Fibroblast of skin of scalp (primary cell): Measurements from ENCODE around the gene SBF2.
"Not testable (repeated sequence)": the region's sequence is repeated elsewhere in the genome, so short reads cannot be mapped to it uniquely, and the experiment has no call there.

Experiments used
- DNase-seq: peaks from one replicate; pipeline ENCODE4 v3.0.0-alpha.2; 2013

Gene SBF2

GRCh38 chr11:10298342-10298741 lies 4.3 kb upstream of the SBF2 start:
- peak; percentile 88 for DNase-seq

- DNase-seq, result no peak
Observed at GRCh38 chr11:10295064-10295901, 1.3 kb upstream of the SBF2 start.

GRCh38 chr11:10294290-10294953 lies 403 bp upstream of the SBF2 start:
- DNase-seq, result peak; percentile 86

GRCh38 chr11:10291801-10292638 lies 2.0 kb downstream of the SBF2 start:
- no peak for DNase-seq

GRCh38 chr11:10289765-10290380 lies 4.1 kb downstream of the SBF2 start:
- DNase-seq, result no peak

- no peak for DNase-seq
Observed at GRCh38 chr11:10288881-10289764, 4.9 kb downstream of the SBF2 start.

- DNase-seq, result no peak
Observed at GRCh38 chr11:10287766-10288715, 6.0 kb downstream of the SBF2 start.

- DNase-seq, result no peak
Observed at GRCh38 chr11:10287140-10287539, 6.9 kb downstream of the SBF2 start.

- DNase-seq, result no peak
Observed at GRCh38 chr11:10285148-10285802, 8.7 kb downstream of the SBF2 start.

GRCh38 chr11:10283991-10284390 lies 10.0 kb downstream of the SBF2 start:
- no peak for DNase-seq

GRCh38 chr11:10282117-10282516 lies 11.9 kb downstream of the SBF2 start:
- no peak for DNase-seq

- peak; percentile 39 for DNase-seq
Observed at GRCh38 chr11:10275714-10276113, 18.3 kb downstream of the SBF2 start.

GRCh38 chr11:10274726-10275125 lies 19.3 kb downstream of the SBF2 start:
- DNase-seq, result peak; percentile 50

- DNase-seq, result no peak
Observed at GRCh38 chr11:10273738-10274137, 20.3 kb downstream of the SBF2 start.

GRCh38 chr11:10272132-10272531 lies 21.9 kb downstream of the SBF2 start:
- DNase-seq, result no peak

GRCh38 chr11:10268746-10269488 lies 25.1 kb downstream of the SBF2 start:
- DNase-seq, result no peak

GRCh38 chr11:10267821-10268220 lies 26.2 kb downstream of the SBF2 start:
- DNase-seq, result peak; percentile 75

GRCh38 chr11:10265936-10266335 lies 28.1 kb downstream of the SBF2 start:
- no peak for DNase-seq

GRCh38 chr11:10264716-10265115 lies 29.3 kb downstream of the SBF2 start:
- DNase-seq, result not testable (repeated sequence)
